T follicular helper cell (primary cell): Measurements from ENCODE around the gene OR5M3.

Experiments
- DNase-seq: peaks from one replicate; pipeline ENCODE4 v3.0.0-alpha.2; 2020; ENCODE audit warnings: low read depth
- total RNA-seq, 2 experiments: gene quantifications; one replicate each; lab custom pipeline; 2026; lab: John Stamatoyannopoulos, UW

The OR5M3 gene
- total RNA-seq = 0 reads per million in 2 experiments

DNA sequence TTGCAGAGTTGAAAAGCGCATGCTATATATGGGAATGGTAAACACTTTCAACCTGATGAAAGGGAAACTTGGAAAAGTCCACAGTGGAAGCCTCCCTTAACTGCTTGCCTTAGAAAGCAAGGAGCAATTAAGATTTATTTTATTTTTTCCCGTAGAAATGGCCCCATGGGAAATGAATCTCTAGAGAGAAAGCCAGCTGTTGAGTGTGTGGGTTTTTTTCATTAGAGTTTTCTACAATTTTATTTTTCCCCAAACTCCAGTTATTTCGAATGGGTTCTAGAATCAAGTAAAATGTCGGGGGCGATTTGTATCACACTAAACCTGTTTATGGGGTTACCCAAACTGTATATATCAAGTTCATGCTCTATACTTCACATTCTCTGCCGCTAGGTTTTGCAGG is at the start of gene OR5M3:
Gene OR5M3 (minus strand): TSS at position 101 of the 400 bp plus-strand sequence. CDS start 2,855 bp downstream, outside the sequence.
- DNase-seq = no peak

DNA sequence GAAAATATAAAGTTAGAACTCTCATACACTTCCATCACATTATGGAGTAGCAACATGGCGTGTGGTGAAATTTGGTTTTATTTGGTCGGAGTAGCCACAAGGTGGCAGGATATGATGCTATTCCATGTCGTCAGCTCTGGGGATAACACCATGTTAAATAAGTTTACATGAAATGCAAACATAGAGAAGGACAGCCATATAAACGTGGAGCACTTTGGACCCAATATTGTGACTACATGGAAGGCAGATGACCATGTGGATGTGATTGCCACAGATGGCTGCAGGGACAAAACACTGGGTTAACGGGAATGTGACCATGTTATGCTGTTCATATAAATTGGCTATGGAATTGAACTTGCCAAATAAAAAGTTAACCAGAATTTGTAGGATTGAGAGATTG is 48.9 kb upstream of the OR5M3 start:
- no peak for DNase-seq

DNA sequence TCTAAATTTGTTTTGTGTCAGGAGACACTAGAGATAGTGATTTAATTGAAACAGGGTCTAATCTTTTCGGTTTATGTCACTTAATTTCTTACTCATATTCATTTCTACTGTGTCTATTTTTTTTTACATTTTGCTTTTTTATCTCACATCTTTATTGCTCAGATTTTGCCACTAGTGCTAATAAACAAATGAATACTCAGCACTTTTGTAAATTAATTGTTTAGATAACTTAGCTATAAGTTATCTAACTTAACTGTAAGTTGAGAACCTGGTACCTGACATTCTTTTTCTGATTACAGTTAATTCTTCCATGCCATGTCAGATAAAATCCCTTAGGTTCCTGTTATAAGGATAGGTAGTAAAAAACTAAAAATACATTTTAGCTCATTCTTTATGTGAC is 40.1 kb upstream of the OR5M3 start:
- no peak for DNase-seq

DNA sequence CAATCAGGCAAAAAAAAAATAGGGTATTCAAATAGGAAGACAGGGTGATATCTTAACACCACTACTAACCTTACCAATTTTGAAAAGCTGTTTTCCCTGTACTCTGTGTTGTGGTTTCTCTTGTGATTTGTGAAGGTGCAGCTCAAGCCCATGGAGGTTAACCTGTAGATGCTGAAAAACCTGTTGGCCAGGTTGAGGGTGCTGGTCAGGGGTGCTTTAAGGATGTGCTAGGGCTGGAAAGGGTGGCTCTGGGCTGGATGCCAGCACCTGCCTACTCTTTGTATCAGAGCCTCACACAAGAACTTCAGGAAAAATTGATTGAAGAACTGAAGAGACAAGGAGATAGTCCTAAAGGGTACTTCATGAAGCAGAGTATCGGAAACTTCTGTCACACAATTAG is 36.3 kb upstream of the OR5M3 start:
- DNase-seq = no peak

DNA sequence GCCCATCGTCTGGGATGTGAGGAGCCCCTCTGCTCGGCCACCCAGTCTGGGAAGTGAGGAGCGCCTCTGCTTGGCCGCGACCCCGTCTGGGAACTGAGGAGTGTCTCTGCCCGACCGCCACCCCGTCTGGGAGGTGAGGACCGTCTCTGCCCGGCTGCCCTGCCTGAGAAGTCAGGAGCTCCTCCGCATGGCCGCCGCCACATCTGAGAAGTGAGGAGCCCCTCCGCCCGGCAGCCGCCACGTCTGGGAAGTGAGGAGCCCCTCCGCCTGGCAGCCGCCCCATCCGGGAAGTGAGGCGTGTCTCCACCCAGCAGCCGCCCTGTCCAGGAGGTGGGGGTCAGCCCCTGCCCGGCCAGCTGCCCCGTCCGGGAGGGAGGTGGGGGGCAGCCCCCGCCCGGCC is 23.9 kb upstream of the OR5M3 start:
- no peak for DNase-seq

DNA sequence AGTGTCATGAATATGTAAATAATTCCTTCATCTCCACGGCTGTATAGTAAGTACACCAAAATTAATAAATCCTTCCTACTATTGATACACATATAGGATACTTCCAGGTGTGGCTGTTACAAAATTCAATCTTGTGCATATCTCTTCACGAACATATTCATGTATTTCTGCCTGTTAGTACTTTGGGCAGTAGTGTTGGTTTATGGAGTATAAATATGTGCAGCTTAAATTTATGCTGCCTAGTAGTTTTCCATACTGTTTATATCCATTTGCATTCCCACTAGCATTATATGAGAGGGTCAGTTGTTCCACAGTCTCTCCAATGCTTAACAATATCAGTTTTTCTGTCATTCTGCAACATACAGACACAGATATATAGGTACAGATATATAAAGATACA is 22.0 kb upstream of the OR5M3 start:
- DNase-seq = no peak

DNA sequence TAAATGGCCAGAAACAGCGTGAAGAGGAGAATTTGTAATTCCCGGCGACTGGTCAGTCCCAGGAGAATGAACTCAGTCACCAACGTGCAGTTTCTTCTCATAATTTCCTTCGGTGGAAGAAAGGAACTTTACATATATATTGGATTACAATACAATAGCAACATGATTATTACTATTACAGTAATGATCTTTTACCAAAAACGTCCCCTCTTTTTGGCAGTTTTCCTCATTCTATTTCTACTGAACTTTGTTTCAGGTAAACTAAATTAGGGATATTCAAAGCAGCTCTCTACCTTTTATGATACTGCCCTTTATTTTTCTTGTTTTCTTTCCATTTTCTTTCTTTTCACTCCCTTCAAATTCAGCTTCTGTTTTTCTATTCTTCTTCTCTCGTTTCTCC is 18.1 kb upstream of the OR5M3 start, which contains the start of gene OR5M8:
Gene OR5M8 (minus strand): TSS at position 101 of the 400 bp plus-strand sequence. CDS start 0 bp downstream, at position 101.
- no peak for DNase-seq

DNA sequence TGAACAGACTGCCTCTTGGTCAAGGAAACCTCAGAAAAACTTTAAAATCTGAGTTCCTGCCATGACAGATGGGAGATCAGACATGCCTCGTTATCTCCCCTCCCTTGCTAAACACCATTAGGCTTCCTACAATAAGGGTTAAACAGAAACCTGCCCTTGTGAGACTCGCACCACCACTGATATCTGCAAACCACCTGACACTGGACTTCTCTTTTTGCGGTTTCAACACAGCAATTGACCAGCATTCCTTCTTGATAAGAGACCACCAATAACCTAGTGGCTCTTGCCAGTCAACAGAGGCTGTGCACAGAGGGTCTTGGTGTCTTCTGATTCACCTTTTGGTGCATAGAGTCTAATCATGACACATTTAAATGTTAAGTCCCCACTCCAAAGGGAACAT is 13.6 kb upstream of the OR5M3 start:
- no peak for DNase-seq

DNA sequence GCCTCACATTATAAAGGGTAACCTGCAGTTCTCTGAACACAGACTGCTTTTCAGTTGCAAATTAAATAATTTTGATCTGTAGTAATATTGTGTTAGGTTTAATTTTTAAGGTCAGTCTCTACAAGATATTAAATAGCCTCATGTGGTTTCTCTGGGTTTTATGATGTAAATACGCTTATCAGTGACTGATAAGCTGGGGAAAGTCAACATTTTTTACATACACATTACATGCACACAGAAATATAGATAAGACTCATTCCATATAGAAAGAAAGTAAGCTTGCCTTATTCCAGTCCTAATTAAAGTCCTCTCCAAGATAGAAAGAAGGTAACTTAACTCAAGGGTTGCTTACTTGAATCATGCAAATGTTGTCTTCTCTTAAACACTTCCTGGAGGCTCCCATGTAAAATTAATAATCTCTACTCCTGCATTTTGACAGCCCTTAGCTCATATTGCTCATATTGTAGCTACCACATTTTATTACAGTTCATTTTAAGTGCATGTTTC is 1.6 kb upstream of the OR5M3 start:
- DNase-seq = no peak

DNA sequence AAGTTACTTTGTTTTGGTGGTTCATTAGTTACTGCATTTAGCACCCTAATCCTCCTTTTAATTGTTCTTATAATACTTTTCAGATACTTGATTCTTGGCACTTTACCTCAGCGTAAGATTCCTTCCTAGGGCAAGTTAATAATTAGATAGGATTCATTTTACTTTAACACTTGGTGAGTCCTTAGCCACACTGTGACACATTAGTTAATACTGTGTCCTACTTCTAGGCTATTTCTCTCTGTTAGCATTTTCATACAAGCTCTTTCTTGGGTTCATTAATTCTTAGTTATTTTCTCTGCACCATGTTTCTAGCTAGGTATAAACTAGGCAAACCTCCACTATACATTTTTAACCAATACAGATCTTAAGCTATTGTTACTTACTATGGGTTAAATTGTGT is 16.1 kb downstream of the OR5M3 start:
- no peak for DNase-seq

DNA sequence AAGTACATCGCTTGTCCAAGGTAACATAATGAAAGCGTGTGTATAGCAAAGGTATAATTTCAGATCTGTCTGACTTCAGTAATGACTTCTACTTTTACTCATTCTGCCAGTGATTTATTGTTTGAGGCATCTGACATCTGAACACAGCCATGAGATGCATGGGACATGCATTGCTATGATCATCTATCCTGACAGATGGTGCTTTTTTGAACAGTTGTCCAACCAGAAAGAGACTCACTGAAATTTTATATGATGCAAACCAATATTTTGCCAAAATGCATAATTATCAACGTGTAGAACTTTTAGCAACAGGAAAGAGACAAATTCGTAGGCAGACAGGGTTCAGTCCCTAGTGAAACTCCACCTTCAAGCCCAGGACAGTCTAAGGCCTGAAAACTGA is 19.6 kb downstream of the OR5M3 start:
- no peak for DNase-seq
